ENCODE data around the gene POLR3K. TPM values are rescaled to one million over a fixed set of nuclear protein-coding genes. Genes with fewer than 3 reads are reported as not detected.

Gene POLR3K
- total RNA-seq, 1 experiment from 2014 or later: 40.1 TPM

DNA sequence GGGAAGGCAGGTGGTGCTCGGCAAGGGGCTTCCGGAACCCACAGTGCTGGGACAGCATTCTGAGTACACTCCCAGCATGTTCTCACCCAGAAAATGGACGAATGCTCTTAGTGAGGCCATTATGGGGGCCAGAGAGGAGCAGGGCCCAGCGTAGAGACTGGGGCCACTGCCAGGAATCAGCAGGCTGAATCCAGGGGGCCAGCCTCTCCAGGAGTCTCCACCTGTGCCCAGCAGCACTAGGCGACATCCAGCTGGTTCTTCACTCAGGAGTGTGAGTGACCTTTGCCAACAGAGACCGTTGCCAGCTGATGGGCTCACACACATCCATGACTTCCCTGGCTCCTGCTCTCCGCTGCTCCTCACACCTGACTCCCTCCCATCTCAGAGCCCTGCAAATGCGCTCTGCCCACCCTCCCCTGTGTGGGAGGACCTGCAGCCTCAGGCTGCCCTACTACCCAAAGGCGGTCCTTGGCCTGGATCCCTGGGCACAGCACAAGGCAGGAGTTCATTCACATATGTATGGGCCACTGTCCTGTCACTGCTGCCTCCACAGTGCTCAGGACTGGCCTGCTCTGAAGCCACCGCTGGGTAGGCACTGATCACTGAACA, 13.9 kb upstream of the POLR3K start:
- no peak for TF ChIP-seq MYBL2 (CRISPR knock-in tag; IDR thresholded peaks at IDR 0.05)
- no peak for TF ChIP-seq JAZF1 (CRISPR knock-in tag; IDR thresholded peaks at IDR 0.05)
- no peak for TF ChIP-seq USF2 (CRISPR knock-in tag; IDR thresholded peaks at IDR 0.05)
- no peak for TF ChIP-seq RORB (CRISPR knock-in tag; IDR thresholded peaks at IDR 0.05)
- TF ChIP-seq AR (CRISPR knock-in tag; IDR thresholded peaks at IDR 0.05): no peak
- no peak for DNase-seq (ENCODE audit: low spot score)
- H3K4me3 Mint-ChIP-seq: no peak overlapping the region
- H3K9me3 Mint-ChIP-seq: no peaks in the 10 kb centered on the region
- peak overlapping the region; percentile 87 for H3K27ac Mint-ChIP-seq
- ChIA-PET CTCF (interaction anchor here (0.6 to 16.9 kb wide), 7 partner anchors 8 to 179 kb away, joined by 3 to 493 read pairs (median 33); partner anchors contain the start of gene POLR3K), POLR2A (no interaction called here)
- peaks cover 24% of the 10 kb centered on the region for H3K4me1 Mint-ChIP-seq
- peaks cover 6% of the 10 kb centered on the region for H3K36me3 Mint-ChIP-seq
- H3K27me3 Mint-ChIP-seq (ENCODE audit: low read depth): no peaks in the 10 kb centered on the region
- no peak for ATAC-seq

- Mint-ChIP-seq H3K27ac (no peak overlapping the region), H3K4me3 (no peak overlapping the region), H3K36me3 (peaks cover 6% of the 10 kb centered on the region), H3K9me3 (no peaks in the 10 kb centered on the region), H3K27me3 (ENCODE audit: low read depth) (no peaks in the 10 kb centered on the region), H3K4me1 (peaks cover 23% of the 10 kb centered on the region)
- POLR2A ChIA-PET: interaction anchor here (1.0 to 1.7 kb wide), 4 partner anchors 13 to 30 kb away, joined by 3 to 12 read pairs (median 4); partner anchors contain the start of genes POLR3K and SNRNP25
- CTCF ChIA-PET: interaction anchor here (0.6 to 16.9 kb wide), 28 partner anchors 8 to 313 kb away, joined by 3 to 493 read pairs (median 8); partner anchors contain the start of genes AXIN1, FAM234A, HBQ1 and MPG
- ATAC-seq (peak; percentile 38), DNase-seq (ENCODE audit: low spot score) (no peak)
- TF ChIP-seq TEAD1 (CRISPR knock-in tag; IDR thresholded peaks at IDR 0.05) (no peak), FOXP4 (CRISPR knock-in tag; IDR thresholded peaks at IDR 0.05) (no peak), RORB (CRISPR knock-in tag; IDR thresholded peaks at IDR 0.05) (no peak), ZNF396 (CRISPR knock-in tag; IDR thresholded peaks at IDR 0.05; ENCODE audit: borderline replicate concordance) (no peak), SMAD3 (CRISPR knock-in tag; IDR thresholded peaks at IDR 0.05; ENCODE audit: borderline replicate concordance) (no peak)
- TF ChIP-seq, protein P1, sequence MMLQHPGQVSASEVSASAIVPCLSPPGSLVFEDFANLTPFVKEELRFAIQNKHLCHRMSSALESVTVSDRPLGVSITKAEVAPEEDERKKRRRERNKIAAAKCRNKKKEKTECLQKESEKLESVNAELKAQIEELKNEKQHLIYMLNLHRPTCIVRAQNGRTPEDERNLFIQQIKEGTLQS (CRISPR knock-in tag; conservative IDR thresholded peaks at IDR 0.05): no peak
- TF ChIP-seq, protein P2, sequence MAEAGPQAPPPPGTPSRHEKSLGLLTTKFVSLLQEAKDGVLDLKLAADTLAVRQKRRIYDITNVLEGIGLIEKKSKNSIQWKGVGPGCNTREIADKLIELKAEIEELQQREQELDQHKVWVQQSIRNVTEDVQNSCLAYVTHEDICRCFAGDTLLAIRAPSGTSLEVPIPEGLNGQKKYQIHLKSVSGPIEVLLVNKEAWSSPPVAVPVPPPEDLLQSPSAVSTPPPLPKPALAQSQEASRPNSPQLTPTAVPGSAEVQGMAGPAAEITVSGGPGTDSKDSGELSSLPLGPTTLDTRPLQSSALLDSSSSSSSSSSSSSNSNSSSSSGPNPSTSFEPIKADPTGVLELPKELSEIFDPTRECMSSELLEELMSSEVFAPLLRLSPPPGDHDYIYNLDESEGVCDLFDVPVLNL (CRISPR knock-in tag; IDR thresholded peaks at IDR 0.05; ENCODE audit: borderline replicate concordance, low read depth): no peak
Observed at GRCh38 chr16:66309-67182, 13.1 kb upstream of the POLR3K start.
